Measurements from ENCODE around the gene ENDOV. TPM values are rescaled to one million over a fixed set of nuclear protein-coding genes. Genes with fewer than 3 reads are reported as not detected.

Gene ENDOV
- total and polyA plus RNA-seq, 2 of the 13 experiments (the other 11 are each of a cell fraction or from before 2014, with no cell fraction given) = 15.1 to 17.1 TPM

DNA sequence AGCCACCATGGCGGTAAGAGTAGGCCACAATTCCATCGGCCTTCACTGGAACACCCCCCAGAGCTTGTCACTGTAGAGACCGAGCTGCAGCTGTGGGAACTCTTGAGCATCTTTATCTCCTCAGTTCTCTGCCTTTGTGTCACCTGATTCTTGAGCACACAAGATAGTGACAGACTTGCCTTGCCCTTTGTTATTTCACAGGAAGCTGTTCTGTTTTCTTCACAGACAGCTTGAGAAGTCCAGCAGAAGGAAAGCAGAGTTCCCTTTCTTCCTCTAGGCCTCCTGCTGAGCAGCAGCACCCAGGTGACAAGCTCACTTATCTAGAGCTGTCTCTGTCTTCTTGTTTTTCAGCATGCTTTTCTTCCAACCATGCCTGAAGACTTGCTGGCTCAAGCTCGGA lies 38.4 kb upstream of the ENDOV start:
- intact Hi-C loops (cut with micrococcal nuclease; ENCODE audit: unreplicated experiment) = no loop called here
- no peak for FAIRE-seq
- H3K4me1 ChIP-seq (ENCODE audit: insufficient read depth, low read length) = no peaks in the 10 kb centered on the region
- no peaks in the 10 kb centered on the region for H3K79me2 ChIP-seq (ENCODE audit: insufficient read depth, low read length)
- H3K4me3 ChIP-seq (replicated peaks in 1 of 3; ENCODE audit: insufficient read depth in 1 of 3, low read depth in 2 of 3, low read length in 3 of 3) = no peak overlapping the region
- DNase-seq (ENCODE audit: low spot score) = no peak
- TF ChIP-seq RARG (CRISPR knock-in tag; IDR thresholded peaks at IDR 0.05; ENCODE audit: low read depth) = no peak
- no peak for TF ChIP-seq SIX1 (CRISPR knock-in tag; IDR thresholded peaks at IDR 0.05; ENCODE audit: borderline replicate concordance)
- no peak for TF ChIP-seq ZNF205 (CRISPR knock-in tag; IDR thresholded peaks at IDR 0.05)
- no peak for TF ChIP-seq KDM6A (CRISPR knock-in tag; IDR thresholded peaks at IDR 0.05; ENCODE audit: low read depth)
- H3K36me3 ChIP-seq (replicated peaks in 1 of 2; ENCODE audit: control insufficient read depth in 1 of 2, insufficient read depth in 2 of 2, low read length in 2 of 2) = peaks cover 42 to 68% of the 10 kb centered on the region in 2 experiments
- H3K9me3 ChIP-seq (ENCODE audit: low read length) = no peaks in the 10 kb centered on the region
- ChIA-PET CTCF (ENCODE audit: low intra/inter-chr PET ratio, low total read pairs) (no interaction called here), POLR2A (no interaction called here)
- H3K27me3 ChIP-seq (ENCODE audit: control insufficient read depth in 1 of 2, insufficient read depth in 2 of 2, low read length in 2 of 2) = no peaks in the 10 kb centered on the region
- no peaks in the 10 kb centered on the region for H4K20me1 ChIP-seq (ENCODE audit: insufficient read depth, low read length)
- no peak overlapping the region for H3K27ac ChIP-seq (ENCODE audit: extremely low read length, insufficient read depth, low read length)
- WGBS (ENCODE audit: low lambda C conversion rate) = 80% methylated on average over 4 of the region's 4 CpGs
- no peak overlapping the region for H3K9ac ChIP-seq (ENCODE audit: insufficient read depth, low read depth, low read length)
- no TSS peak for BruUV-seq (replicated peaks)
- no peak overlapping the region for H3K4me2 ChIP-seq (ENCODE audit: low read depth, low read length)
- no peak overlapping the region for H2AFZ ChIP-seq (ENCODE audit: low read length)
- in situ Hi-C loops (cut with HindIII; ENCODE audit: extremely low pct_ligation_motif_present, low pct_unique_long_range_greater_than_20kb) = no loop called here
- ATAC-seq = no peak

DNA sequence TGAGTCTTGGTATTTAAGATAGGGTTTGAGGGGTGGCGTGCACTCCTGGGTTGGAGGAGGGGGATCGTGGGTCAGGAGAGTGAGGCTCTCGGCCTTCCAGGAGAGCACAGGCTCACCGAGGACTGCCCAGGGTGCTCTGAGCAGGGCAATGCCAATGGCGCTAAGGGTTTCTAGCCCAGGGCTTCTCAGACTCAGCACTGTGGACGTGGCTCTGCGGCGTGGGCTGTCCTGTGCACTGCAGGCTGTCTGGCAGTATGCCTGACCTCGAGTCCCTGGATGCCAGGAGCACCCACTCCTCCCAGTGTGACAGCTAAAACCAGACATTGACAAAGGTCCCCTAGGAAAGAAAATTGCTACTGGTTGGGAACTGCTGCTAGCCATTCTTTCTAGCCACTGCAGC lies 37.2 kb upstream of the ENDOV start:
- H3K4me2 ChIP-seq (ENCODE audit: low read depth, low read length) = no peak overlapping the region
- no peak overlapping the region for H3K4me3 ChIP-seq (replicated peaks in 1 of 3; ENCODE audit: insufficient read depth in 1 of 3, low read depth in 2 of 3, low read length in 3 of 3)
- no peaks in the 10 kb centered on the region for H3K79me2 ChIP-seq (ENCODE audit: insufficient read depth, low read length)
- no TSS peak for BruUV-seq (replicated peaks)
- no peak for TF ChIP-seq ZNF549 (CRISPR knock-in tag; IDR thresholded peaks at IDR 0.05)
- TF ChIP-seq FOXO1 (CRISPR knock-in tag; IDR thresholded peaks at IDR 0.05) = no peak
- TF ChIP-seq RAD51 (IDR thresholded peaks at IDR 0.05; ENCODE audit: borderline replicate concordance) = no peak
- TF ChIP-seq ISL2 (CRISPR knock-in tag; IDR thresholded peaks at IDR 0.05) = no peak
- no peak for TF ChIP-seq ETV6 (CRISPR knock-in tag; conservative IDR thresholded peaks at IDR 0.05)
- TF ChIP-seq MAFK (conservative IDR thresholded peaks at IDR 0.05 in 1 of 2, IDR thresholded peaks at IDR 0.05 in 1 of 2; ENCODE audit: low read length in 2 of 2) = no peak
- no peak for TF ChIP-seq ZNF350 (CRISPR knock-in tag; IDR thresholded peaks at IDR 0.05; ENCODE audit: borderline replicate concordance, low read depth)
- TF ChIP-seq ZNF329 (CRISPR knock-in tag; IDR thresholded peaks at IDR 0.05; ENCODE audit: low read depth) = no peak
- TF ChIP-seq KDM3A (CRISPR knock-in tag; IDR thresholded peaks at IDR 0.05; ENCODE audit: low read depth) = no peak
- TF ChIP-seq ZFP90 (CRISPR knock-in tag; IDR thresholded peaks at IDR 0.05; ENCODE audit: borderline replicate concordance) = no peak
- no peak for TF ChIP-seq SETDB1 (CRISPR knock-in tag; IDR thresholded peaks at IDR 0.05; ENCODE audit: borderline replicate concordance)
- TF ChIP-seq NAIF1 (CRISPR knock-in tag; IDR thresholded peaks at IDR 0.05; ENCODE audit: borderline replicate concordance) = no peak
- TF ChIP-seq ZFAT (CRISPR knock-in tag; conservative IDR thresholded peaks at IDR 0.05) = no peak
- no peak for TF ChIP-seq ZNF724P (CRISPR knock-in tag; IDR thresholded peaks at IDR 0.05; ENCODE audit: borderline replicate concordance)
- TF ChIP-seq CHD2 (IDR thresholded peaks at IDR 0.05; ENCODE audit: low read depth, low read length) = no peak
- H3K36me3 ChIP-seq (replicated peaks in 1 of 2; ENCODE audit: control insufficient read depth in 1 of 2, insufficient read depth in 2 of 2, low read length in 2 of 2) = peaks cover 43 to 71% of the 10 kb centered on the region in 2 experiments
- H3K27ac ChIP-seq (ENCODE audit: extremely low read length, insufficient read depth, low read length) = no peak overlapping the region
- intact Hi-C loops (cut with micrococcal nuclease; ENCODE audit: unreplicated experiment) (no loop called here), in situ Hi-C loops (cut with HindIII; ENCODE audit: extremely low pct_ligation_motif_present, low pct_unique_long_range_greater_than_20kb) (no loop called here)
- POLR2A ChIA-PET = no interaction called here
- ATAC-seq (no peak), DNase-seq (ENCODE audit: low spot score) (no peak), FAIRE-seq (no peak)
- H3K27me3 ChIP-seq (ENCODE audit: control insufficient read depth in 1 of 2, insufficient read depth in 2 of 2, low read length in 2 of 2) = no peaks in the 10 kb centered on the region
- H3K9ac ChIP-seq (ENCODE audit: insufficient read depth, low read depth, low read length) = no peak overlapping the region
- WGBS (ENCODE audit: low lambda C conversion rate) = 95% methylated on average over 9 of the region's 9 CpGs
- H3K9me3 ChIP-seq (ENCODE audit: low read length) = no peaks in the 10 kb centered on the region
- no peaks in the 10 kb centered on the region for H3K4me1 ChIP-seq (ENCODE audit: insufficient read depth, low read length)
- no peak overlapping the region for H2AFZ ChIP-seq (ENCODE audit: low read length)
- CTCF ChIA-PET (ENCODE audit: low intra/inter-chr PET ratio, low total read pairs) = no interaction called here
- H4K20me1 ChIP-seq (ENCODE audit: insufficient read depth, low read length) = no peaks in the 10 kb centered on the region
